ENCODE measurements around the gene LIM2. TPM values are rescaled to one million over a fixed set of nuclear protein-coding genes. Genes with fewer than 3 reads are reported as not detected.
A peak's percentile ranks its signal among the peaks of the same experiment; 100 is the strongest.

The LIM2 gene
- total and polyA plus RNA-seq, 2 experiments from 2014 or later: not detected

- TF ChIP-seq ETS1 (IDR thresholded peaks at IDR 0.05): no peak
- TF ChIP-seq, protein P1, sequence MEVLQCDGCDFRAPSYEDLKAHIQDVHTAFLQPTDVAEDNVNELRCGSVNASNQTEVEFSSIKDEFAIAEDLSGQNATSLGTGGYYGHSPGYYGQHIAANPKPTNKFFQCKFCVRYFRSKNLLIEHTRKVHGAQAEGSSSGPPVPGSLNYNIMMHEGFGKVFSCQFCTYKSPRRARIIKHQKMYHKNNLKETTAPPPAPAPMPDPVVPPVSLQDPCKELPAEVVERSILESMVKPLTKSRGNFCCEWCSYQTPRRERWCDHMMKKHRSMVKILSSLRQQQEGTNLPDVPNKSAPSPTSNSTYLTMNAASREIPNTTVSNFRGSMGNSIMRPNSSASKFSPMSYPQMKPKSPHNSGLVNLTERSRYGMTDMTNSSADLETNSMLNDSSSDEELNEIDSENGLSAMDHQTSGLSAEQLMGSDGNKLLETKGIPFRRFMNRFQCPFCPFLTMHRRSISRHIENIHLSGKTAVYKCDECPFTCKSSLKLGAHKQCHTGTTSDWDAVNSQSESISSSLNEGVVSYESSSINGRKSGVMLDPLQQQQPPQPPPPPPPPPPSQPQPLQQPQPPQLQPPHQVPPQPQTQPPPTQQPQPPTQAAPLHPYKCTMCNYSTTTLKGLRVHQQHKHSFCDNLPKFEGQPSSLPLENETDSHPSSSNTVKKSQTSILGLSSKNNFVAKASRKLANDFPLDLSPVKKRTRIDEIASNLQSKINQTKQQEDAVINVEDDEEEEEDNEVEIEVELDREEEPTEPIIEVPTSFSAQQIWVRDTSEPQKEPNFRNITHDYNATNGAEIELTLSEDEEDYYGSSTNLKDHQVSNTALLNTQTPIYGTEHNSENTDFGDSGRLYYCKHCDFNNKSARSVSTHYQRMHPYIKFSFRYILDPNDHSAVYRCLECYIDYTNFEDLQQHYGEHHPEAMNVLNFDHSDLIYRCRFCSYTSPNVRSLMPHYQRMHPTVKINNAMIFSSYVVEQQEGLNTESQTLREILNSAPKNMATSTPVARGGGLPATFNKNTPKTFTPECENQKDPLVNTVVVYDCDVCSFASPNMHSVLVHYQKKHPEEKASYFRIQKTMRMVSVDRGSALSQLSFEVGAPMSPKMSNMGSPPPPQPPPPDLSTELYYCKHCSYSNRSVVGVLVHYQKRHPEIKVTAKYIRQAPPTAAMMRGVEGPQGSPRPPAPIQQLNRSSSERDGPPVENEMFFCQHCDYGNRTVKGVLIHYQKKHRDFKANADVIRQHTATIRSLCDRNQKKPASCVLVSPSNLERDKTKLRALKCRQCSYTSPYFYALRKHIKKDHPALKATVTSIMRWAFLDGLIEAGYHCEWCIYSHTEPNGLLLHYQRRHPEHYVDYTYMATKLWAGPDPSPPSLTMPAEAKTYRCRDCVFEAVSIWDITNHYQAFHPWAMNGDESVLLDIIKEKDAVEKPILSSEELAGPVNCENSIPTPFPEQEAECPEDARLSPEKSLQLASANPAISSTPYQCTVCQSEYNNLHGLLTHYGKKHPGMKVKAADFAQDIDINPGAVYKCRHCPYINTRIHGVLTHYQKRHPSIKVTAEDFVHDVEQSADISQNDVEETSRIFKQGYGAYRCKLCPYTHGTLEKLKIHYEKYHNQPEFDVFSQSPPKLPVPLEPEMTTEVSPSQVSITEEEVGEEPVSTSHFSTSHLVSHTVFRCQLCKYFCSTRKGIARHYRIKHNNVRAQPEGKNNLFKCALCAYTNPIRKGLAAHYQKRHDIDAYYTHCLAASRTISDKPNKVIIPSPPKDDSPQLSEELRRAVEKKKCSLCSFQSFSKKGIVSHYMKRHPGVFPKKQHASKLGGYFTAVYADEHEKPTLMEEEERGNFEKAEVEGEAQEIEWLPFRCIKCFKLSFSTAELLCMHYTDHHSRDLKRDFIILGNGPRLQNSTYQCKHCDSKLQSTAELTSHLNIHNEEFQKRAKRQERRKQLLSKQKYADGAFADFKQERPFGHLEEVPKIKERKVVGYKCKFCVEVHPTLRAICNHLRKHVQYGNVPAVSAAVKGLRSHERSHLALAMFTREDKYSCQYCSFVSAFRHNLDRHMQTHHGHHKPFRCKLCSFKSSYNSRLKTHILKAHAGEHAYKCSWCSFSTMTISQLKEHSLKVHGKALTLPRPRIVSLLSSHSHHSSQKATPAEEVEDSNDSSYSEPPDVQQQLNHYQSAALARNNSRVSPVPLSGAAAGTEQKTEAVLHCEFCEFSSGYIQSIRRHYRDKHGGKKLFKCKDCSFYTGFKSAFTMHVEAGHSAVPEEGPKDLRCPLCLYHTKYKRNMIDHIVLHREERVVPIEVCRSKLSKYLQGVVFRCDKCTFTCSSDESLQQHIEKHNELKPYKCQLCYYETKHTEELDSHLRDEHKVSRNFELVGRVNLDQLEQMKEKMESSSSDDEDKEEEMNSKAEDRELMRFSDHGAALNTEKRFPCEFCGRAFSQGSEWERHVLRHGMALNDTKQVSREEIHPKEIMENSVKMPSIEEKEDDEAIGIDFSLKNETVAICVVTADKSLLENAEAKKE (CRISPR knock-in tag; IDR thresholded peaks at IDR 0.05): no peak
Measured at GRCh38 chr19:51341066-51341465, 46.7 kb downstream of the LIM2 start (continued).

DNA sequence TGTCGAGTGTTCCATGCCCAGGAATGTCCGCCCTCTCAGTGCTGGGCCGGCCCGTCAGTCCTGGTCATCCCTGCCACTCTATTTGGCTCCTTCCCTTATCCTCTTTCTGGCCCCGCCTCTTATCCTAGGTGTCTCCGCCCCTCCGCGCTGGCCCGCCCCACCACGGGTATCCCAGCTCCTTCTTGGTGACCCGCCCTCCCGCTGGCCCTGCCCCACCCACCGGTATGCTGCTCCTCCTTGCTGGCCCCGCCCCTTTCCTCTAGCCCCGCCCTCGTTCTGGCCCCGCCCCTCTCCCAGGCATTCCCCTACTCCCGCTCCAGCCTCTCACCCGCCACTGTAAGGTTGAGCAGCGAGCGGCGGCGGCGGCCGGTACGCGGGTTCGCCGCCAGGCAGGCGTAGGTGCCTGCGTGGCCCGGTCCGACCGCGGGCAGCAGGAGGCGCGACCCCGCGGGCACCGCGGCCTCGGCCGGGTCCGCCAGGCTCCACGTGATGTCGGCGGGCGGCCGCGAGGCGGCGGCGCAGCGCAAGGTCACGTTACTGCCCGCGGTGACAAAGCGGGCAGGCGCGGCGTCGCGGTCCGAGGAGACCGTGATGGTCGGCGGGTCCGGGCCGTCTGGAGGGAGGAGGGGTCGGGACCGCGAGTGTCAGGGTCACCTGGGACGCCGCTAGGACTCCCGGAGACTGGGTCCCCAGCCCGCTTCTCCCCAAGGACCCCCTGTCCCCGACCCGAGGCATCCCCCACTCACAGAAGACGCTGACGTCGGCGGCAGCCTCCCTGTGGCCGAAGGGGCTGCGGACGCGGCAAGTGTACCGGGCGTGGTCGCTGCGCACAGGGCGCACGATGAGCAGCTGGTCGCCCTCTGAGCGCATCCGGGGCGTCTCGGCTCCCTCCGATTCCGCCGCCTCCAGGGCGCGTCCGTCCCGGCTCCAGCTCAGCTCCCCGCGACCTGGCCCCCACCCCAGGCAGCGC lies 47.8 kb downstream of the LIM2 start:
- Histone ChIP-seq H3K27me3 (ENCODE audit: insufficient read depth) (peaks cover 16% of the 10 kb centered on the region), H4K20me1 (replicated peaks; ENCODE audit: insufficient read depth) (no peaks in the 10 kb centered on the region), H3K4me1 (ENCODE audit: insufficient read depth) (peaks cover 24% of the 10 kb centered on the region), H3K4me2 (peak overlapping the region; percentile 88), H2AFZ (peak overlapping the region; percentile 77), H3F3A (replicated peaks; ENCODE audit: low read depth) (no peaks in the 10 kb centered on the region), H3K9me2 (ENCODE audit: insufficient read depth) (no peaks in the 10 kb centered on the region), H3K36me3 (ENCODE audit: insufficient read depth) (no peaks in the 10 kb centered on the region), H3K79me2 (replicated peaks; ENCODE audit: insufficient read depth) (no peaks in the 10 kb centered on the region), H3K27ac (ENCODE audit: low read depth) (peak overlapping the region; percentile 71), H3K4me3 (peak overlapping the region; percentile 62)
- Mint-ChIP-seq H3K27ac (peak overlapping the region; percentile 96), H3K4me1 (peaks cover 28% of the 10 kb centered on the region), H3K36me3 (ENCODE audit: low read depth) (peaks cover 7% of the 10 kb centered on the region), H3K4me3 (peak overlapping the region; percentile 88), H3K9me3 (no peaks in the 10 kb centered on the region), H3K27me3 (ENCODE audit: insufficient read depth, low read depth, poor library complexity) (peaks cover 24% of the 10 kb centered on the region)
- ATAC-seq: peak; percentile 77
- peak; percentile 99 for DNase-seq (ENCODE audit: low spot score)
- TF ChIP-seq CREB1 (CRISPR knock-in tag; IDR thresholded peaks at IDR 0.05; ENCODE audit: low read depth) (peak; percentile 41; the same call in 1 of the 2 replicates), ETS1 (IDR thresholded peaks at IDR 0.05) (peak; percentile 19; the same call in 1 of the 2 replicates), ZNF331 (CRISPR knock-in tag; IDR thresholded peaks at IDR 0.05; ENCODE audit: low read depth) (no peak), POLR2AphosphoS5 (IDR thresholded peaks at IDR 0.05; ENCODE audit: low read depth) (peak; percentile 74), JUNB (IDR thresholded peaks at IDR 0.05; ENCODE audit: unreplicated experiment) (no peak), EZH2 (IDR thresholded peaks at IDR 0.05; ENCODE audit: low read depth, unreplicated experiment) (no peak), EZH2phosphoT487 (IDR thresholded peaks at IDR 0.05; ENCODE audit: unreplicated experiment) (no peak)
- TF ChIP-seq, protein P2, sequence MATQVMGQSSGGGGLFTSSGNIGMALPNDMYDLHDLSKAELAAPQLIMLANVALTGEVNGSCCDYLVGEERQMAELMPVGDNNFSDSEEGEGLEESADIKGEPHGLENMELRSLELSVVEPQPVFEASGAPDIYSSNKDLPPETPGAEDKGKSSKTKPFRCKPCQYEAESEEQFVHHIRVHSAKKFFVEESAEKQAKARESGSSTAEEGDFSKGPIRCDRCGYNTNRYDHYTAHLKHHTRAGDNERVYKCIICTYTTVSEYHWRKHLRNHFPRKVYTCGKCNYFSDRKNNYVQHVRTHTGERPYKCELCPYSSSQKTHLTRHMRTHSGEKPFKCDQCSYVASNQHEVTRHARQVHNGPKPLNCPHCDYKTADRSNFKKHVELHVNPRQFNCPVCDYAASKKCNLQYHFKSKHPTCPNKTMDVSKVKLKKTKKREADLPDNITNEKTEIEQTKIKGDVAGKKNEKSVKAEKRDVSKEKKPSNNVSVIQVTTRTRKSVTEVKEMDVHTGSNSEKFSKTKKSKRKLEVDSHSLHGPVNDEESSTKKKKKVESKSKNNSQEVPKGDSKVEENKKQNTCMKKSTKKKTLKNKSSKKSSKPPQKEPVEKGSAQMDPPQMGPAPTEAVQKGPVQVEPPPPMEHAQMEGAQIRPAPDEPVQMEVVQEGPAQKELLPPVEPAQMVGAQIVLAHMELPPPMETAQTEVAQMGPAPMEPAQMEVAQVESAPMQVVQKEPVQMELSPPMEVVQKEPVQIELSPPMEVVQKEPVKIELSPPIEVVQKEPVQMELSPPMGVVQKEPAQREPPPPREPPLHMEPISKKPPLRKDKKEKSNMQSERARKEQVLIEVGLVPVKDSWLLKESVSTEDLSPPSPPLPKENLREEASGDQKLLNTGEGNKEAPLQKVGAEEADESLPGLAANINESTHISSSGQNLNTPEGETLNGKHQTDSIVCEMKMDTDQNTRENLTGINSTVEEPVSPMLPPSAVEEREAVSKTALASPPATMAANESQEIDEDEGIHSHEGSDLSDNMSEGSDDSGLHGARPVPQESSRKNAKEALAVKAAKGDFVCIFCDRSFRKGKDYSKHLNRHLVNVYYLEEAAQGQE (IDR thresholded peaks at IDR 0.05; ENCODE audit: unreplicated experiment): peak; percentile 22
